GM19351 (cell line): ENCODE results near the gene SLC6A7.

Experiments used
- ATAC-seq: cut with Tn5 transposase; IDR thresholded peaks from one replicate; pipeline ENCODE4 v1.9.1; 2021; ENCODE audit warnings: mild to moderate bottlenecking, moderate library complexity; ENCODE audit not compliant: unreplicated experiment

The SLC6A7 gene

DNA sequence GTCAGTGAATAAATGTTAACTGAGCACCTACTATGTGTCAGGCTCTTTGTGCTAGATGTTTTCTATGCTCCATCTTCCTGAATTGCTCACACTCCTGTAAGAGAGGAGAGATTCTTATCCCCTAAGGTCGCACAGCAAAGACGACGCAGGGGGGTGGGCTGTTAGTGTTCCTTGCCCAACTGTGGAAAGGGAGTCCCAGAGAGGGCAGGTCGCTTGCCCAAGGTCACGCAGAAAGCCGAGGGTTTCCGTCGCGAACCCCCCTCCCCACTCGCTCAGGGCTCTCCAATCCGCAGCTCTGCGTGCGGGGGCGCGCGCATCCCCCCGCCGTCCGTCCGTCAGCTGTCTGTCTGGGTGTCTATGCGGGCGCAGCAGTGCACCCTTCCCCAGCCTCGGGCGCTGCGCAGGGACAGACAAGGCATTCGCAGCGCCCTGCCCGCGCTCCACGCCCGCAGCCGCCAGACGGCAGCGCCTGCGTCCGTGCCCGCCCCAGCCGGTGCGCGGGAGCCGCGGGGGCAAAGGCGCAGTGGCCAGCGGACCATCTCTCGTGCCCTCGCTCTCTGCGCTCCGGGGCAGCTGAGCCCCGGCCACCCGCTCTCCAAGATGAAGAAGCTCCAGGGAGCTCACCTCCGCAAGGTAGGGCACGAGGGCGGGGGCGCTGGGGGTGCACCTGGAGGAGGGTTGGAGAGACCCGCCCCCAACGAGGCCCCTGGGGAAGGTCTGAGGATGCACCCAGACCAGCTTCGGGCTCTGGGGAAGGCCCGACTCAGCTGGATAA is at the start of gene SLC6A7:
TSS of gene SLC6A7 (plus strand) at position 335 of the 775 bp plus-strand sequence. CDS start at position 601, 266 bp downstream.
- no peak for ATAC-seq

DNA sequence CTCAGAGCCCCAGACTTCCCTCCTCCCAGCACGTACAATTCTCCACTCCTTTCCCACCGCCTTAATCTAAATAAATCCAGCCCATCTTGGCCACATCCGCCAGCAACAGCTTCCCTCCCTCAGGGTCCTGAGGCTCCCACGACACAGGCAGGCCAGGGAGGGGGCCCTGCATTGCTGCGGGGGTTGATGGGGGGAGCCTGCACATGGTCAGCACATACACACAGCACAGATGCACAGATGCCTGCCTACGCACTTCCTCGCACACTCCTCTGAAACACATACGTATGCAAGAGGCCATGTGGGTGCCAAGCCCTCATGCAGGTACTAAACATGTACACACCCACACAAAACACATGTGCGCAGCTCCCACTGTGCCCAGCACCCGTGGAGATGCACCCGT is 49.0 kb upstream of the SLC6A7 start:
- ATAC-seq: no peak

DNA sequence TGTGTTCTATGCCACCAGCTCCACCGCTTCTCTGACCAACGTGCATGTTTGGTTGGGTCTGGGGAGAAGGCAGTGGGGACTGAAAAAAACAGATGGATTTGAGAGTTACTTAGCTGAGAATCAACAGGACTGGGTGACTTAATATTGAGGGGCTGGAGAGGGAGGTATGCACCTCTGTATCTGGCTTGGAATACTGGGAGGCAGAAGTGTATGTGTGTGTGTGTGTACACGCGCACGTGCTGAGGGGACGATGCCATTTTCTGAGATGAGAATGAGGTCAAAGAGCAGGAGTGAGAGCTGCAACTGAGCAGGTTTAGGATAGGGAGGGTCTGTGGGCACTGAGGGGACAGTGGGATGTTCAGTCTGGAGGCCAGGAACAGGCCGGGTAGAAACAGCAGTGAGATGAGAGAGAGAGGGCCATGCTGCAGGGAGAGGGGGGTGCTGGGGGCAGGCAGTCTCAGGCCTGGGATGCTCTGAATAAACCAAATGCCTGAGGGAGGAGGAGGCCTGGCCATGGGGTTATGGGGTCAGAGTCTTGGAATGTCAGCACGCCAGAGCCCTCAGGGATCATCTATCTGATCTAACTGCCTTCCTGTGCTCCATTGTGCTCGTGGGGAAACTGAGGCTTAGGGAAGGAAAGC is 48.2 kb upstream of the SLC6A7 start:
- ATAC-seq: no peak

DNA sequence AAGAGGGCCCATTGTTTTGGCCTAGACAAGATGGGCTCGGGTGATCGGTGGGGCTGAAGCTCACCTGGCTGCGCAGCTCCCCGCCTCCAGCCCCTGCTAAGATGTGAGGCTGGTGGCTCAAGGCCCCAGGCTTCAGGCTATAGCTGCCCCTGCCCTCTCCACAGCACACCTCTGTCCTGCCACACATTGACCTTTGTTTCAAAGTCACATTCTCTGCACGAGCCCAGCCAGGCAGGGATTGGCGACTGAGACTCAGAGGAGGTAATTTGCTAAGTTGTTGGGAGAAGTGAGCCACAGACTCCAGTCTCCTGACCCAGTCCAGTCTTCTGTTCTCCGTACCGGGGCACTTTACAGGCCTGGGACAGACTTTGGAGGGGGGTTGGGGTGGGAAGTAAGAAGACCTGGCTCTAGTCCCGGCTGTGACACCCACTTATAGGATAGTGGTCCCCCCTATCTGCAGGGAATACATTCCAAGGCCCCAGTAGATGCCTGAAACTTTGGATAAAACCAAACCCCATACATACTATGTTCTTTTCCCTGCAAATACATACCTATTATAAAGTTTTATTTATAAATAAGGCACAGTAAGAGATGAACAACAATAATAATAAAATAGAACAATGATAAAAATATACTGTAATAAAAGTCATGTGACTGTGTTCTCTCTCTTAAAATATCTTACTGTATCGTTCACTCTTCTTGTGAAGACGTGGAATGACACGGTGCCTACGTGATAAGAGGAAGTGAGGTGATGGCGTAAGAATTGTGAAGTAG is 47.5 kb upstream of the SLC6A7 start:
- no peak for ATAC-seq

DNA sequence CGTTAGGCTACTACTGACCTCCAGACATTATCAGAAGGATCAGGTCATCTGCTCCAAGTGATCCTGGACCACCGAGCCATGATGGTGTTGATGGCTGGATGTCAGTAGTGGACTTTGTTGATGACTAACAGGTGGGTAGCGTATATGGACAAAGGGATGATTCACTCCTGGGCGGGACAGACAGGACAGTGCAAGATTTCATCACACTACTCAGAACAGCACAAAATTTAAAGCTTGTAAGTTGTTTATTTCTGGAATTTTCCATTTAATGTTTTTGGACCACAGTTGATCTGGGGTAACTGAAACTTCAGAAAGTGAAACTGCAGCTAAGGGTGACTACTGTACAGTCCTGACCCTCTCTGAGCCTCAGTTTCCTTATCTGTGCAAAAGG is 46.9 kb upstream of the SLC6A7 start:
- no peak for ATAC-seq

DNA sequence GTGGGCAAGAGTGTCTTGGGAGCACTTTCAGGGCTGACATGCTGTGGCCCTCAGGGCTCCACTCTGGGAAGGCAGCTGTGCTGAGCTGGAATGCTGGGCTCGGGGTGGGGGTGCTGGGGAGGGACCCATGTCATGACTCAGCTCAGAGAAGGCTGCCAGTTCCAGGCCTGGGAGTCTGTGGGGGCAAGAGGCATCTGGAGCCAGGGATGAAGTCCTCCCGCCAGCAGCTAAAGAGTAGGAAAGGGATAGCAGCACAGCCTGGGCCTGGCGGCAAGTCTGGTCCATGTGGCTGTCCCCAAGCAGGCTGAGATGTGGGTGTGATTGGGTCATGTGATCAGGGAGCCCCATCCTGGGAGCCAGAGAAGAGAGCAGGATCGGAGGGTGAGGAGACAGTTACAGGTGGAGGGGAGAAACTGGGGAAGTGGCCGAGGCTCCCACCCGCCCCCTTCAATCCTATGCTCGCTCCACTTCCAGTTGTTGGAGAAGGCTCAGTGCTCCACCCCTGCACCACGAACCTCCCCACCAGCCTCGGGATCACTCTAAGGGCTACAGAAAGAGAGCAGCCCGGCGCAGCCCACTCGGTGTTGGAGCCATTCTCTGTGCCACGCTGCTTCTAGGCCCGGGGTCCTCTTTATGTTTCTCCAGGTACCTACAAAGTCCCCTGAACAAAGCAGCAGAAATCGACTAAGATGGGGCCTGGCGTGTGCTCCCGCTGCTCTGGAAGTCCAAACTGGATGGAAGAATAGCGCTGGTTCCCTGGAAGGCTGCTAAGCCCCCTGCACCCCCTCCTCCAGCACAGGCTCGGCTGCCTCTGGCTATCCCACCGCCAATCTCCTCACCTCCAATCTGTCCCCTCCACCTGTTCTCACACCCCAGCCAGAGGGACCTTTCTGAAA is 46.3 kb upstream of the SLC6A7 start:
- no peak for ATAC-seq

DNA sequence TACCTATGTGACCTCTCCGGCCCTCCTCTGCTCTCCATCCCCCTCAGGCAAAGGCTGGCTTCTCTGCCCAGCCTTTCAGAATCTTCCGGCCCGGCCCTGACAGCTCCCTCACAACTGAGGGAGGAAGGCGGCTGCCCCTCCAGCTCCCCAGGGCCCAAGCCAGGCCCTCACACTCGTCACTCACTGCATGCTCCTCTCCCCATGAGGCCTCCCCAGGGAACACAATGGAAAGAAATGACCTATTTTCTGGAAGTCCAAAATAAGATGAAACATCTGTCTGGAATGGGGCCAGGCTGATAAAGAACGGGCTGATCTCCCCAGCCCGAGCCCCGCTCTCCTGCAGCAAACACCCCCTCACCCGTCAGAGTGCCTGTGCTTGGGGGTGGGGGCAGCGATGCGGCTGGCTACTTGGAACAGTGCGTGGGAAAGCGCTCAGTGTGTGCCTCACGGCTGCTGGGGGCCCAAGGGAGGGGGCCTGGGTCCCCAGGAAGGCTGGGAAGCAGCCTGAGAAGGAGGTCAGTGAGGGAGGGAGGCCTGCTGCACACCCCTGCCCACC is 45.5 kb upstream of the SLC6A7 start:
- no peak for ATAC-seq

DNA sequence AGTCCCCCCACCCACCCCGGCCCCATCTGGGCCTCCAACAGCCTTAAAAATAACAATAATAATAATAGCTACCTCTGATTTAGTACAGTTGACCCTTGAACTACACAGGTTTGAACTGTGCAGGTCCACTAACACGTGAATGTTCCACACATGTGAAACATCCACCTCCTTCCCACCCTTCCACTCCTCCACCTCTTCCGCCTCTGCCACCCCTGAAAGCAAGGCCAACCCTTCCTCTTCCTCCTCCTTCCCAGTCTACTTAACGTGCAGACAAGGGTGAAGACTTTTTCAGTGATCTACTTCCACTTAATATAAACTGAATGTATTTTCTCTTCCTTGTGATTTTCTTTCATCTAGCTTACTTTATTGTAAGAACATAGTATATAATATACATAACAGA is 45.0 kb upstream of the SLC6A7 start:
- no peak for ATAC-seq

DNA sequence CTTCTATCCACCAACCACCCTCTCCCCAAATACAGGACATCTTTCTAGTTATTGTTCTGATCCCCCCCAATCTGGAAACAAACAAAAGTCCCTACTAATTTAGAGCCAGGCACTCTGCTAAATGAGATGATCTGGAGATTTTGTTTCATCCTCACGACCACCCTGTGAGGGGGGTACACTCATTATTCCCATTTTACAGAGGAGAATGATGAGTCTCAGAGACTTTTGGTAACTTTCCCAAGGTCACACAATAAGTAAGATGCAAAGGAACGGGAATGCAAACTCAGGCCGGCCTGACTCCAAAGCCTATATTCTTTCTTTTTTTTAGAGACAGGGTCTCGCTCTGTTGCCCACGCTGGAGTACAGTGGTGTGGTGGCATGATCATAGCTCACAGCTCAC is 43.6 kb upstream of the SLC6A7 start:
- ATAC-seq: no peak

DNA sequence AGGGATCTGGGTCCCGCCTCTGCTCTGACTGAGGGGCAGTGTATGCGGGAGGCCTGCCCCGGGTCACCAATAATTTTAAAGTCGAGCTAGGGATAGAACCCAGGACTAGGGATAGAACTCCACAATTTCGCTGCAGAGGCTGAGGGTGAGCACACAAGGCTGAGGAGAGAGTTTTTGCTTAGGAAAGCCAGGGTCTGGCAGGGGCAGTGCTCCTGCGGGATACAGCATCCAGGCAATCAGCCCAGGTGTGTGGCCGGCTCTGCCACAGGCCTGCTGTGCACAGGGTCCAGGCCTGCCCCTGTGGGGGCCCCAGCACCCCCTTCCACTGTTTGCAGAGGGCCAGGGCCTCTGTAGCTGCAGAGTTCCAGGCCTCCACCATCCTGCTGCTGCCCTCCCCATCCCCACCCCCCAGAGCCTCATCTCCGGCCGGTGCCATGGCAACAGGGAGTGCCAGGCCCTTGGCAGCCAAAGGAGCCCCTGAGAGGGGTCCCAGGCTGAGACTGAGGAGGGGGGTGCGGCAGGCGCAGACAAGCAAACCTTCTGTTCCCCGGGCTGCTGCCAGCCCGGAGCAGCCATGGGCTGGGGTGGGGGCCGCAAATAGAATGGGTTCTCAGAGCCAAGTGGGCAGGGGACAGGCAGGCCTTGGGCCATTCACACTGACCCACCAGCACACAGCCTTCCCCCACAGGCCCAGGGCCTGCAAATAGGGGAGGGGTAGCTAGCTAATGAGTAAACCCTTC is 42.8 kb upstream of the SLC6A7 start:
- ATAC-seq: no peak

DNA sequence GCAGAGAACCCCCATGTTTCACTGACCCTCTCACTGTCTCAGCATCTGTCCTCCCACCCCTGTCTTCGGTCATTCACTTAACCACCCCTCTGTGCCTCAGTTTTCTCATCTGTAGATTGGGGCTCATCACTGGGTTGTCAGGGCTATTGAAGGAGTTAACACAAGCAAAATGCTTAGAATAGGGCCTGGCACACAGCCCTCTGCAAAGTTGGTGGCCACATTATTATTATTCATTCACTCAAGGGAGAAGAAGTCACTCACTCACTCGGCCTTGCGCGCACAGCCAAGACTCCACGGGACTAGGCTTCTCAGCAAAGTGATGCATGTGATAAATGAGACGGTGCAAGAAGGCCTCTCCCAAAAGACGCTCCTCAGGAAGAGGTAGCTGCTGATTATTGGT is 42.2 kb upstream of the SLC6A7 start:
- ATAC-seq: no peak

DNA sequence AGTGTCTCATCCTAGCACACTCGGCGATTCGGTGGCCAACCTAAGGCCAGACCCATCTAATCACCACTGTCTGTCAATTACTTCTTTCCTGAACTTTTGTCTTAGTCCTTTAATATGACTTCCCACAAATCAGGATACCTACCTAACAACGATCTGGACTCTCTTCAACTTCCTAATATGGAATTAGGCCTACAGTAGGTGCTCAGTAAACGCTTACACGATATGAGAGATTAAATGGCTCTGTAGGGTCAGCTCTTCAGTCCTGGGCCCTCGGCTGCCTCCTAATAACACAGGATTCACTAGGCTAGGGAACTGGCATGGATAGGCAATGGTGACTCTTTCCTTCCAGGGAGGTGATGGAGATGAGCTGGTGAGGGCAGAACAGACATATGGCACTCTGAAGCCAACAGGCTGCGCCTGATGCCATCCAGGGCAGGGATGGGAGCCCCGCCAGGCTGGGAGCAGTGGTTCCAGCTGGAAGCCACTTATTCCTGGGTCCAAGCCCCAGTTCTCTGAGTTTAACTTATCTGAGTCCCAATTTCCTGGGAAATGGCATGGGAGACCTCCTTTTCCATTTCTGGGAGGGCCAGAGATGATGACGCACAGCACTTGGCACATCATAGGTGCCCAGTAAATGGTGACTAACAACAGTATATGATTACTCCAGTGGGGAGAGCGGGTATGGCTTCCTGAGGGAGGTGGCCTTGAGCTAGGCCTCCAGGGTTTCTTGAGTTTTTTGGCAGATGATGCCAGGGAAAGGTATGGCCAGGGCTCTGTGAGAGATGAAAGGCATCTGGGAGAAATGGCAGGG is 41.5 kb upstream of the SLC6A7 start:
- no peak for ATAC-seq

DNA sequence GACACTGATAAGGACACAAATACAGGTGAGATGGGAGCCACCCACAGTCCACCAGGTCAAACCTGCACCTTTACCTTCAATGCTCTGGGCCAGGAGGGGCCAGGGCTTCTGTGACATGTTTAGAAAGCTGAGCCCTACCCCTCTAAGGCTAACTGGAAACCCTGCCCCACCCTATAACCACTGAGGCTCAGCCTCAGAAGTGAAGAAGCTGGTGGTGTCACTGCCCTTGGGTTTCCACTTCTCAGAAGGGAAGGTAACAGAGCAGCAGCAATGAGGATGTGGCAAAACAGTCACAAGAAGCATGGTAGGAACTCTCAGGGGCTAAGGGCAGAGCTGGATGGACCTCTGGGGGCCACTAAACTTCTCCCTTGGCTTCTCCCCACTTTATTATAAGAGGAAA is 40.2 kb upstream of the SLC6A7 start:
- ATAC-seq: no peak

DNA sequence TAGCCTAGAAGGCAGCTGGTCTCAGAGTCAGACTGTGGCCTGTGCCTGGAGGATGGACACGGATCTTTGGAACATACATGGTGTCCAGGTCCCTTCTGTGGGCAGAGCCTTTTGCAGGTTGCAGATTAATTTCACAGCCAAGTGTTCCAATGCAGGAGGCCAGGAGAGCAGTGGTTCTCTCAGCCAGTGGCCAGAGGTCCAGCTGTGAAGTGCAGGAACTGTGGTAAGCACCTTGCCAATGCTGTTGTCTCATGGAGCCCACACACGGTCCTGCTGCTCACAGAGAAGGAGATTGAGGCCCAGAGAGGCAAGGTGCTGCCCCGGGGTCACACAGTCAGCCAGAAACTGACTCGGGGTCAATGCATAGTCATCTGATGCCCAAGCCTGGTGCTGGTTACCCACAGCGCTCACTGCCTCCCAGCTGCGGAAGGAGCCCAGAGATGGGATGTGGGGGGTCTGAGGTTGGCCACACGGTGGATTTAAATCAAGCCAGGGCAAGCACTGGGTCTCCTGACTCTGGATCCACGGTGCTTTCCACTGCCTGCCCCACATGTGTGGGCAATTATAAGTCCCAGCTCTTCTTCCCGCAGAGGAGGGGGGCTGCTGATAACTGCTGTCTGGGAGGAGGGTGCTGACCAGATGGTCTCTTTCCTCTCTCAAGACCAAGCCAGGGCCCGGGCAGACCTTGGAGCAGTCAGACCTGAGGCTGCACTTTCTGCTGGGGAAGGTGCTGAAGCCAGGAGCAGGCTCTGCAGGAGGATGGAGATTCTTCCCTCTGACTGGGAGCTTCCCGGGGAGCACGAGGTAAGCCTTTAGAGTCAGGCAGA is 37.0 kb upstream of the SLC6A7 start:
- ATAC-seq: no peak

DNA sequence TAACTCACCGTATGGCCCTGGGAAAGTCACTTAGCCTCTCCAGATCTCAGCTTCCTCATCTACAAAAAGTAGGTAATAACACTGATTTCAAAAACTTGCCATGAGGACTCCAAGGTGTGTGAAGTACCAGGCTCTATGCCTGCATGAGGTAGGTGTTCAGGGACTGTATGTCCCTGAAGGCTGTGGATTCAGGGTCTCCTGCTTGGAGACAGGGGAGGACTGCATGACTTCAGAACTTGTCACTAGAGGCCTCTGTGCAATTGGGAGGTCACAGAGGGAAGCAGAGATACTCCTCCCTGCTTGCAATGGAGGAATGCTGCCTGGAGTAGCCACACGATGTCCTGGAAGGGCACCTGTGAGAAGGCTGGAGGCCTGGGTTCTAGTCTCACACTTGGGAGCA is 36.4 kb upstream of the SLC6A7 start:
- no peak for ATAC-seq

DNA sequence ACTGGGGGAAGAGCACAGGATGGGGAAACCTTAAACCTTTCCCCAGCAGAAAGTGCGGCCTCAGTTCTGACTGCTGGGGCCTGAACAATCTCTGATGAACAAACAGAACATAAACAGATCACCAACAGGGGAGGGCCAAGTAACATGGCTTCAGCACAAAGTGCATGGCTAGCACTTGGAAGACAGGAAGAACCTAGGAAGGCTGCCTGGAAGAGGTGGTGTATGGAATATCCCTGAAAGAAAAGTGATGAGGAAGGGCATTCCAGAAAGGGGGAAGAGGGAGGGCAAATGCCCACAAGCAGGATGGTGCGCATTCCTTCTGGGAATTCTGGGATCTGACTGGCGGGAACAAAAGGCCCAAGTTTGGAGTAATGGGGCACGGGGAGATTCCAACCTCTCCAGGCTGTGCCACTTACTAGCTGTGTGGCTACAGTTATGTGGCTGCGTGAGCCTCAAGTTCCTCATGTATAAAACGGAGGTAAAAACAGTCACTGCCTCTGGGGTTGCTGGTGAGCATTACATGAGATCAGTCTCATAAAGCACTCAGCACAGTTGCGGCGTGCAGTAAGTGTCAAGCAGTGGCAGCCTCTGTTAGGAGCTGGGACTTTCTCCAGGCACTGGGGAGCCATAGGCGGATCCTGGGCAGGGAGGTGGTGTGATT is 35.8 kb upstream of the SLC6A7 start:
- ATAC-seq: peak; percentile 56

DNA sequence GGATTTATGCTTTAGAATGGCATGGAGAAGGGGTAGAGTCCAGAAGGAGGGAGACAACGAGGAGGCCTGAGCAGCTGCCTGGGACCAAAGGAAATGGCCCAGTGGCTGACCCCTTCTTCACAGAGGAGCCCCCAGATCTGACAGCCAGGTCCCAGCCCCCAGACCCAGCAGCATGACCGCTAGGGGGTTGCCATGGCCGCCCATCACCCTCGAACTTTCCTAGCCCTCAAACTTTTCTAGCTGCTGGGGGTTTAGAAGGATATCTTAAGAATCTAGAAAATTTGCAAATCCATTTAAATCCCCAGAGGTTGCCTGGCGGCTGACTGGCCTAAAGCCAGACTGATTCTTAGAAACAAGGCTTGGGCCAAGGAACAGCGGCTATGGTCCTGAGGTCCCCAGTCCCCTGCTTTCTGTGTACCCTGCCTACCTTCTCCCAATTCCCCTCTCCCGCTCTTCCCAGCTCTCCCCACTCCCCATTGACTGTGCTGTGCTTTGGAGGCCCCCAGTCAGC is 35.2 kb upstream of the SLC6A7 start:
- no peak for ATAC-seq
